ENCODE results near the gene OXCT2.

The OXCT2 gene

DNA sequence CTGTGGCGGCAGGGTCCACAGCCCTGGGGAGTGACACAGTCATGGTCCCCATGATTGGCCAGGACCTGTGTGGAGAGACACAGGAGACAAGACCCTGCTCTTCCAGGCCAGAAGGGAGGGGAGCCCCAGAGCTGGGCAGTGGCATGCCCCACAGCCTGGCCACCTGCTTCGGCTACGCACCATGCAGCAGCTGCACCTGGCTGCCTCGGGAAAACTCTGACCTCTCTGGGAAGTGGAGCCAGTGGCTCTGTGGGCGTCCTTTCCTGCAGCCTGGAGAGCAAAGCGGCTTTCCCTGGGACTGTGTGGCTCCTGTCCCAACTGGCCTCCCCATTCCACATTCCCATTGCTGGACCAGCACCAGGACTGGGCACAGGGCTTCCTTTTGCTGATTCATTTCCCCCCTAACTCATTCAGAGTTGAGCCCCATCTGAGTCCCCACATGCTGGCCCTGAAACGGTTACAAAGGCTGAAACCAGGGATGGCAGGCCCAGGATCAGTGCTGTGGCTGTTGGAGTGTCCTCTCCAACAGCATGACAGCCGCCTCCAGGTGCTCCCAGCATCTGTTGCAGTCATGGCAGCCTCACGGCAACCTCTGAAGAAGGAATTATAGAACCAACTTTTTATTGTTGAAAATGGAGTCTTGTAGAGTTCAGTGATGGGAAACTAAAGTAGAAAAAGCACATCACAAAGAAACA, 15.0 kb downstream of the OXCT2 start:
- Histone ChIP-seq H3K27ac (no peak overlapping the region), H3K9me3 (no peaks in the 10 kb centered on the region), H3K27me3 (no peaks in the 10 kb centered on the region), H3K4me3 (no peak overlapping the region), H3K4me1 (peaks cover 0 to 6% (median 0%) of the 10 kb centered on the region in 4 donors), H3K36me3 (peaks cover 59 to 100% (median 85%) of the 10 kb centered on the region in 3 donors)
- intact Hi-C loops (cut with DNase I; ENCODE audit: low total_unique reads) = no loop called here
- no peak for DNase-seq
- TF ChIP-seq, protein P1, sequence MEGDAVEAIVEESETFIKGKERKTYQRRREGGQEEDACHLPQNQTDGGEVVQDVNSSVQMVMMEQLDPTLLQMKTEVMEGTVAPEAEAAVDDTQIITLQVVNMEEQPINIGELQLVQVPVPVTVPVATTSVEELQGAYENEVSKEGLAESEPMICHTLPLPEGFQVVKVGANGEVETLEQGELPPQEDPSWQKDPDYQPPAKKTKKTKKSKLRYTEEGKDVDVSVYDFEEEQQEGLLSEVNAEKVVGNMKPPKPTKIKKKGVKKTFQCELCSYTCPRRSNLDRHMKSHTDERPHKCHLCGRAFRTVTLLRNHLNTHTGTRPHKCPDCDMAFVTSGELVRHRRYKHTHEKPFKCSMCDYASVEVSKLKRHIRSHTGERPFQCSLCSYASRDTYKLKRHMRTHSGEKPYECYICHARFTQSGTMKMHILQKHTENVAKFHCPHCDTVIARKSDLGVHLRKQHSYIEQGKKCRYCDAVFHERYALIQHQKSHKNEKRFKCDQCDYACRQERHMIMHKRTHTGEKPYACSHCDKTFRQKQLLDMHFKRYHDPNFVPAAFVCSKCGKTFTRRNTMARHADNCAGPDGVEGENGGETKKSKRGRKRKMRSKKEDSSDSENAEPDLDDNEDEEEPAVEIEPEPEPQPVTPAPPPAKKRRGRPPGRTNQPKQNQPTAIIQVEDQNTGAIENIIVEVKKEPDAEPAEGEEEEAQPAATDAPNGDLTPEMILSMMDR (IDR thresholded peaks at IDR 0.05) = no peak

DNA sequence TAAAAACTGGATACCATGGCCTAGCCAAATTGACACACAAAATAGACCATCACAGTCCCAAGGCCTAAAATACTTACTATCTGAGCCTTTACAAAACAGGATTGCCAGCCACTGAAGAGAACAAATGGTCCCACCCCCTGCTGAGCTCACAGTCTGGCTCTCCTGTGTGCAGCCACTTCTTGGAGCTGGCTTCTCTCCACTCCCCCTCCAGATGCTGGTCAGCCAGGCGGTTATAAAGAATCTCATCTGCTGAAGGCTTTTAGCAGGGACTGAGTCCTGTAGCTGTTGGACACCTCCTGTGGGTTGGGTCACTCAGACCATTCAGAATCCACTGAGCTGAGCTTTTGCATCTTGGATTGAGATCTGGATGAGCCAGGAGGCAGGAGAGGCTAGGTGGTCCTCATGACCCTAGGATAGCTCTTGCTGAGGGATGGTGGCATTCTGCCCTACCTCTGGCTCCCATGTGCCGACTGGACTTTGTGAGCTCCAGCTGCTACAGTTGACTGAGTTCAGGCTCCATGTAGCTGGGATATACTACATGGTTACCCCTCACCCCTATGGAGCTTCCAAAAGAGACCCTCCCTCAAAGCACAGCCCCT, 16.1 kb downstream of the OXCT2 start:
- Histone ChIP-seq H3K9me3 (no peaks in the 10 kb centered on the region), H3K27me3 (no peaks in the 10 kb centered on the region), H3K36me3 (peaks cover 71 to 100% (median 89%) of the 10 kb centered on the region in 3 donors), H3K27ac (no peak overlapping the region), H3K4me3 (no peak overlapping the region), H3K4me1 (peaks cover 0 to 6% (median 0%) of the 10 kb centered on the region in 4 donors)
- DNase-seq = no peak
- TF ChIP-seq, protein P1 (IDR thresholded peaks at IDR 0.05) = no peak
- intact Hi-C loops (cut with DNase I; ENCODE audit: low total_unique reads) = no loop called here

DNA sequence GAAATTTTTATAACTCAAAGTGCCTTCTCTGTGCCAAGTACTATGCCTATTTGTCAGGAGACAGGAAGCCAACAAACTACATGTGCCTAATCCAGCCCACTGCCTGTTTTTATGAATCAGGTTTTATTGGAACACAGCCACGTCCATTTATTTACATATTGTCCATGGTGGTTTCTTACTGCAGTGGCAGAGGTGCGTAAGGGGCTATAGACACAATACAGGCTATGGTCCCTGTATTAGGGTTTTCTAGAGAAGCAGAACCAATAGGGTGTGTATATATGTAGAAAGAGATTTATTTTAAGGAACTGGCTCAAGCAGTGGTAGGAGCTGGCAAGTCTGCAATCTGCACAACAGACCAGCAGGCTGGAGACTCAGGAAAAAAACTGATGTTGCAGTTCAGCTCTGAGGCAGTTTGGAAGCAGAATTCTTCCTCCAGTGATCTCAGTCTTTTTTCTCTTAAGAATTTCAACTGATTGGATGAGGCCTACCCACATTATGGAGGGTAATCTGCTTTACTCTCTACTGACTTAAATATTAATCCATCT, 17.1 kb downstream of the OXCT2 start:
- no peaks in the 10 kb centered on the region for H3K27me3 ChIP-seq
- TF ChIP-seq, protein P1 (IDR thresholded peaks at IDR 0.05) = no peak
- DNase-seq = no peak
- H3K36me3 ChIP-seq = peaks cover 80 to 100% (median 89%) of the 10 kb centered on the region in 3 donors
- H3K27ac ChIP-seq = no peak overlapping the region
- H3K9me3 ChIP-seq = no peaks in the 10 kb centered on the region
- intact Hi-C loops (cut with DNase I; ENCODE audit: low total_unique reads) = no loop called here
- H3K4me1 ChIP-seq = peaks cover 0 to 6% (median 0%) of the 10 kb centered on the region in 4 donors
- no peak overlapping the region for H3K4me3 ChIP-seq

DNA sequence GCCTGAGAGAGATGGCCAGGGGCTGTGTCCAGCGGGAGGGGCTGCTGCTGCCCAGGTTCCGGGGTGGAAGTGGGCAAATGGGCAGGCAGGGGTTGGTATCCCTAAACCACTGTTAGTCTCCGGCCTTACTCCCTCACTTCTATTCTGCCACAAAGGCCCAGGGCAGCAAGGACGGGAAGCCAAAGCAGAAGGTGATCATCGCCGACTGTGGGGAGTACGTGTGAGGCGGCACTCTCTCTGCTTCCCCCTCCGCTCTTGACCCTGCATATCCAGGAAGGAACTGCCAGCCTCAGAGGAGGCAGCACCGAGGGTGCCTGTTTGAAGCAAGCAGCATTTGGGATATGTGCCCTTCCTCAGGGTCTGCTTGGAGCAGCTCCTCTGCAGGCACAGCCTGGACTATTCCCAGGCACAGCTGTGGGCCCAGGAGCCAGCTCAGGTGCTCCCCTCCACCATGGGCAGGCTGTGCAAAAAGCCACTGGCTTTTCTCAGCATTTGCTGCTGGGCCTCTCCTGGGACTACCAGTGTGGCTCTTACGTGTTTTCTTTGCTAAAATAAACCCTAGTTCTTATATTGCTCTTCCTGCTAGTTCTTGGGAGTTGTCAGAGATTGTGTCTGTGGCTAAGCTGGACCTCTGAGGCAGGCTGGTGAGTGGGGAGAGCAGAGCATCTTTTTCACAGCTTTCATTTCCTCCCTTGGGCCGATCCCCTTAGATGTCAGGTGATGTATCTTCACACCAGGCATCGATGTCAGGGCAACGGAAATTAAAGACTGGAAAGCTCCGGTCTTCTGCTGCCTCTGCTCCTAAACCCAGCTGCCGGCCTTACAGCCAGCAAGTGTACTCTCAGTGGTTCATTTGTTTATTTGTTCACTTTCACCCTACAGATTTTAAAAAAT, 17.8 kb downstream of the OXCT2 start:
- H3K27ac ChIP-seq = no peak overlapping the region
- TF ChIP-seq, protein P1 (IDR thresholded peaks at IDR 0.05) = no peak
- peaks cover 81 to 100% (median 90%) of the 10 kb centered on the region in 3 donors for H3K36me3 ChIP-seq
- H3K4me3 ChIP-seq = no peak overlapping the region
- no peaks in the 10 kb centered on the region for H3K9me3 ChIP-seq
- no peaks in the 10 kb centered on the region for H3K27me3 ChIP-seq
- intact Hi-C loops (cut with DNase I; ENCODE audit: low total_unique reads) = no loop called here
- peaks cover 0 to 6% (median 0%) of the 10 kb centered on the region in 4 donors for H3K4me1 ChIP-seq
- no peak for DNase-seq

DNA sequence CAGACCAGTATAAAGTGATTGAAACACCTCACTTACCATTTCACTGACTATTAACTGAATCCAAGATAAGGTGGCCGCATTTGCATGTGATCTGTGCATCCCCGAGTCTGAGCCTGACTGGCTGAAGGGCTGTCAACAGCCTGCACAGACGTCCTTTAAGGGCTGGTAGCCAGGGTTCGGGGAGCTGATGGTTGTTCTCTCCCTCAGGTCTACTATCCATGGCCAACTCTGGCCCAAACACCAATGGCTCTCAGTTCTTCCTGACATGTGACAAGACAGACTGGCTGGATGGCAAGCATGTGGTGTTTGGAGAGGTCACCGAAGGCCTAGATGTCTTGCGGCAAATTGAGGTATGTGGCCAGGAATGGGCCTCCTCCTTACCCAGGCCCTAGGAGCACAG, 18.4 kb downstream of the OXCT2 start:
- no peak overlapping the region for H3K27ac ChIP-seq
- TF ChIP-seq, protein P1 (IDR thresholded peaks at IDR 0.05) = no peak
- H3K9me3 ChIP-seq = no peaks in the 10 kb centered on the region
- H3K36me3 ChIP-seq = peaks cover 84 to 100% (median 90%) of the 10 kb centered on the region in 3 donors
- H3K27me3 ChIP-seq = no peaks in the 10 kb centered on the region
- H3K4me3 ChIP-seq = no peak overlapping the region
- intact Hi-C loops (cut with DNase I; ENCODE audit: low total_unique reads) = no loop called here
- peaks cover 0 to 6% (median 0%) of the 10 kb centered on the region in 4 donors for H3K4me1 ChIP-seq
- DNase-seq = no peak
